Muscle layer of duodenum (tissue), 2 donors: ENCODE measurements around the gene TSHZ1.
"Not testable (repeated sequence)": the region's sequence is repeated elsewhere in the genome, so short reads cannot be mapped to it uniquely, and the experiment has no call there.

ENCODE experiments used
- H3K27ac ChIP-seq: one replicate; pipeline ENCODE4 v1.7.0; 2013; ENCODE audit warnings: mild to moderate bottlenecking, low read length
- H3K27me3 ChIP-seq: one replicate; pipeline ENCODE4 v1.7.0; 2013; ENCODE audit warnings: low read depth, mild to moderate bottlenecking, control low read depth, low read length
- H3K36me3 ChIP-seq, 2 donors: one replicate each; pipeline ENCODE4 v1.7.0; 2013; ENCODE audit warnings: low read length in 2 of 2, control low read depth in 1 of 2, mild to moderate bottlenecking in 1 of 2; ENCODE audit not compliant: insufficient read depth in 2 of 2, control insufficient read depth in 1 of 2
- H3K4me1 ChIP-seq, 2 donors: one replicate each; pipeline ENCODE4 v1.7.0; 2013; ENCODE audit warnings: low read length in 2 of 2, mild to moderate bottlenecking in 2 of 2, control low read depth in 1 of 2, moderate library complexity in 1 of 2; ENCODE audit not compliant: insufficient read depth in 2 of 2, control insufficient read depth in 1 of 2
- H3K4me3 ChIP-seq, 2 donors: one replicate each; pipeline ENCODE4 v1.7.0; 2013; ENCODE audit warnings: low read length in 2 of 2, low read depth in 1 of 2, mild to moderate bottlenecking in 1 of 2
- H3K9me3 ChIP-seq, 2 donors: one replicate each; pipeline ENCODE4 v1.7.0; 2013; ENCODE audit warnings: low read length in 2 of 2, control low read depth in 1 of 2, mild to moderate bottlenecking in 1 of 2; ENCODE audit not compliant: control insufficient read depth in 1 of 2
- donor health status: healthy.

Gene TSHZ1

GRCh38 chr18:75183973-75184493 lies 26.6 kb upstream of the TSHZ1 start:
- no peak overlapping the region for H3K4me3 ChIP-seq
- H3K4me1 ChIP-seq = no peaks in the 10 kb centered on the region
- no peaks in the 10 kb centered on the region for H3K27me3 ChIP-seq
- no peak overlapping the region for H3K27ac ChIP-seq
- no peaks in the 10 kb centered on the region for H3K36me3 ChIP-seq
- H3K9me3 ChIP-seq = no peaks in the 10 kb centered on the region

DNA sequence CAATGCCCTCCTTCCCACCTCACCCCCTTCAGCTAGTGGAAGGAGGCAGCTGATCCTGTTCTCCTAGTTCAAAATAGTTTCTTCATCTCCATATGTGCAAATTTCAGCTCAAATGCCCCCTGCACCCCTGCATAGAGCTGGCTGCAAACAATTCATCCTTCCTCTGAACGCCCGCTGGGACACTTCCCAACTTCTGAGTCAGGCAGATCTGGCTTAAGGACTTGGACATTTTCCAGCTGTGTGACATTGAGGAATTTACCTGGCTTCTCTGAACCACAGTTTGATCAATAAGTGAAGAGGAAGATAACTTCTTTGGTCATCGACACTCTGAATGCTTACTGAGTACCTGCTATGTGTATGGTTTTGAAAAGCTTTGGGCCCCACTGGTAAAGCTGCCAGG lies 25.1 kb upstream of the TSHZ1 start:
- Histone ChIP-seq H3K4me3 (no peak overlapping the region), H3K9me3 (no peaks in the 10 kb centered on the region), H3K27ac (no peak overlapping the region), H3K27me3 (no peaks in the 10 kb centered on the region), H3K4me1 (no peaks in the 10 kb centered on the region), H3K36me3 (peaks cover 0 to 3% of the 10 kb centered on the region in 2 donors)

DNA sequence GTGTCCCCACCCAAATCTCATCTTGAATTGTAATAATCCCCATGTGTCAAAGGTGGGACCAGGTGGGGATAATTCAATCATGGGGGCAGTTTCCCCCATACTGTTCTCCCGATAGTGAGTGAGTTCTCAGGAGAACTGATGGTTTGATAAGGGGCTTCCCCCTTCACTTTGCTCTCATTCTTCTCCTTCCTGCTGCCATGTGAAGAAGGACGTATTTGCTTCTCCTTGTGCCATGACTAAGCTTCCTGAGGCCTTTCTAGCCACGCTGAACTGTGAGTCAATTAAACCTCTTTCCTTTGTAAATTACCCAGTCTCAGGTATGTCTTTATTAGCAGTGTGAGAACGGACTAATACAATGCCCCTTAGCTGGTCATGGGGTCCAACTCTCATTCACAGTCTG lies 22.9 kb upstream of the TSHZ1 start:
- not testable (repeated sequence) for H3K27ac ChIP-seq, H3K27me3 ChIP-seq, H3K9me3 ChIP-seq, H3K4me3 ChIP-seq, H3K36me3 ChIP-seq, H3K4me1 ChIP-seq

DNA sequence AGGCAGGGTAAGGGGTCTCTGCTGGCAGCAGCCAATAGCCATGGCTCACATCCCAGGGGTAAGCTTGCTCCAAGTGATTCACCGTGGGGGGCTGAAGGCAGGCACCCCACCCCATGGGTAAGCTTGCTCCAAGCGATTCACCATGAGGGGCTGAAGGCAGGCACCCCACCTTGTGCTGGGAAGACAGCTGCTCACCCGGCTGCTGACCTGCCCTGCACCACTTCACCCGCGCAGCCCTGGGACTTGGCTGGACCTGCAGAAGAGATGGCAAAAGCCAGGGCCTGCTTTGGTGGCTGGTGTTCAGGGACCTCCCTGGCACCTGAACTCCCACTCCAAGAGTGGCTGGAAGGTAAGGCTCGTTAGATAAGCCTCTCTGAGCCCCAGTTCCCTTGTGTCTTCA lies 20.9 kb upstream of the TSHZ1 start:
- Histone ChIP-seq H3K36me3 (peaks cover 0 to 4% of the 10 kb centered on the region in 2 donors), H3K4me3 (no peak overlapping the region), H3K9me3 (no peaks in the 10 kb centered on the region), H3K27me3 (no peaks in the 10 kb centered on the region), H3K27ac (no peak overlapping the region), H3K4me1 (no peaks in the 10 kb centered on the region)

DNA sequence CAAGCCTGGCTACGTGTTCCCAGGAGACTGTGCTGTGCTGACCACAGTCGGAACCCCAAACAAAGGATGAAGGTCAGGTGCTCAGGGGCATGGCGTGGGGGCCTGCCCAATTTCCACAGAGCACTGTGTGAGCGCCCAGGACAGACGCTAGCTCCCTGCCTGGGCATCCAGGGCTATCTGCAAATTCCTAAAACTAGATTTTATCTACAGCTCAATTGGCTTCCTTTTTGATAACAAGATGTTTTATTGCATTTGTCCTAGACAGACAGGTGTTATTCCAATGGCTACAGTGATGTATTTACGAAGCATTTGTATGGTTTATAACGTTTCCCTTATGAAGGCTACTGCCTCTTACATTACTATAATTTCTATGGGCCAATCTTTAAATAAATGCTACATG lies 17.7 kb upstream of the TSHZ1 start:
- Histone ChIP-seq H3K4me1 (peaks cover 0 to 2% of the 10 kb centered on the region in 2 donors), H3K27me3 (no peaks in the 10 kb centered on the region), H3K9me3 (no peaks in the 10 kb centered on the region), H3K36me3 (peaks cover 0 to 4% of the 10 kb centered on the region in 2 donors), H3K4me3 (no peak overlapping the region), H3K27ac (no peak overlapping the region)

- H3K4me1 ChIP-seq = peaks cover 0 to 16% of the 10 kb centered on the region in 2 donors
These were observed 12.6 kb upstream of the TSHZ1 start for GRCh38 chr18:75198036-75198435.

DNA sequence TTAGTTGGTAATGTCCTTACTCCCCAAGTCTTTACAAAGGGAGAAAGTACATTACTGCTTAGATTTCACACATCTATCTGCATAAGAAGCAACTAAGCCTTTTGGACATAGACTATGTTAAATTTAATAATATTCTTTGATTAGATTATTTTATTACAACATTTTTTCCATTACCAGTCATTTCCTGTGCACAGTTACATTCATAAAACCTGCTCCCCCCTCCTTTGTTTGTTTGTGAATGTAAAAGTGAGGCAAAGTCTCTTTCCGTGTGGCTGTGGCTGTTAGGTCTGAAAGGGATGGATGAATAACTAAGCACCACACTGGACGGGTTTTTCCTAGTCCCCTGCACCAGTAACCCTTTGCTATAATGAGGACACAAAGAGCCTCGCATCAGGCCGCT lies 11.3 kb upstream of the TSHZ1 start:
- no peaks in the 10 kb centered on the region for H3K9me3 ChIP-seq
- no peak overlapping the region for H3K4me3 ChIP-seq
- no peaks in the 10 kb centered on the region for H3K27me3 ChIP-seq
- H3K27ac ChIP-seq = no peak overlapping the region
- H3K4me1 ChIP-seq = peaks cover 0 to 24% of the 10 kb centered on the region in 2 donors
- H3K36me3 ChIP-seq = peaks cover 7 to 12% of the 10 kb centered on the region in 2 donors

More at GRCh38 chr18:75198036-75198435, 12.6 kb upstream of the TSHZ1 start:
- Histone ChIP-seq H3K27ac (no peak overlapping the region), H3K4me3 (no peak overlapping the region), H3K9me3 (no peaks in the 10 kb centered on the region), H3K36me3 (peaks cover 7 to 12% of the 10 kb centered on the region in 2 donors), H3K27me3 (no peaks in the 10 kb centered on the region)

DNA sequence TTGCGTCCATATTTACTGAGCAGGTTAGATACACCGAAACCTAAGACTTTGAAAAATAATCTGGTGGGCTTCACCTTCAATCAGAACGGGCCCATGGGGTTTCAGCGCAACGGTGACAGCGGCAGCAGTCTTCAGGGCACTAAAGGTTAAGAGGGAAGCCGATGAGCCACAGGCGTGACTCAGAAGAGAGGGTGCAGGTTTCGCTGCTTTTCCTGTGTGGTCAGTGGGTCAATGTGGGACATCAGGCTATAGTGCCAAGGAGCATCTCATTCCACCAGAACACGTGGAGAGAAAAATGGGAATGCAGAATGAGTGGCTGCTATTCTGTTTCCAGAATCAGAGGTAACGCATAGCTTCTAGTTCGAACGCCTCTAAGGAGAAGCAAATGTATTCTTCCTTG lies 10.5 kb upstream of the TSHZ1 start:
- H3K27ac ChIP-seq = no peak overlapping the region
- peaks cover 0 to 25% of the 10 kb centered on the region in 2 donors for H3K4me1 ChIP-seq
- peaks cover 7 to 12% of the 10 kb centered on the region in 2 donors for H3K36me3 ChIP-seq
- H3K27me3 ChIP-seq = no peaks in the 10 kb centered on the region
- no peaks in the 10 kb centered on the region for H3K9me3 ChIP-seq
- H3K4me3 ChIP-seq = no peak overlapping the region

- Histone ChIP-seq H3K27me3 (no peaks in the 10 kb centered on the region), H3K27ac (no peak overlapping the region), H3K4me1 (peaks cover 0 to 25% of the 10 kb centered on the region in 2 donors), H3K36me3 (peaks cover 7 to 12% of the 10 kb centered on the region in 2 donors), H3K4me3 (no peak overlapping the region), H3K9me3 (no peaks in the 10 kb centered on the region)
These were observed 9.9 kb upstream of the TSHZ1 start for GRCh38 chr18:75200605-75201280.

DNA sequence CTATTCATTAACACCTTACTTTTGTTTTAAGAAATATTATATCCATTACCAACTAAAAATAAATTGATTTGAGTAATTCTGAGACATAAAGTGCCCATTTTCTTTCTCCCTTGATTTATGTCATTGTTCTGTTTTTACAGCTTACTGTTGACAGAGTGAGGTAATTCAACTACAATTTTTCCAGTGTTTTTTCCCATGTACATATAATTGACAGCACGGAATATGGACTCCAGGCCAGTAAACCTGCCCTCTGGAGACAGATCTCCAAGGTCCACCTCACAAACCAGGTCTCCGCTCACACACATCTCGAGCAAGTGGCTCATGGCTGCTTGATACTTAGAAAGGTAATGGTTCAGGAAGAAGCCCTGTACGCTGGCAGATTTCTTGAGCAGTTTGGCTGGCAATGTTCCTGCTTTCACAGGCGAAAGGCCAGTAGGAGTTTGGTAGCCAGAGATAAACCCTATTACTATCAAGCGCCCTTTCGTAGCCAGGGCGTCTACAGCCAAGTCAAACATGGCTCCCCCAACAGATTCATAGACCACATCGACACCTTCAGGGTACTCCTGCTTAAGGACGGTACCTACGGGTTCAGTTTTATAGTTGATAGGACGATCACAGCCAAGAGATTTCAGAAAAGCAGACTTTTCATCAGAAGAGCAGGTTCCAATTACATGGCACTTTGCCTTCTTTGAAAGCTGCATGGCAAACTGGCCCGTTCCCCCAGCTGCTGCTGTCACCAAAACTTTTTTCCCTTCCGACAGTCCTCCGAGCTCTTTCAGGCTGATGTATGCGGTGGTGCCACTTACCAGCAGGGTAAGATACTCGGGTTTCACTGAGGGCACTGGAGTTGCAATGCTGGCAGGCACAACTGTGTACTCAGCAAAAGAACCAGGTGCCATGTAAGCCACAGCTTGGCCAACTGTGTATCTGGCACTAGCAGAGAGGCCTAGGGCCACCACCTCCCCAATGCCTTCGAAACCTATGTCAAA lies 9.0 kb upstream of the TSHZ1 start:
- Histone ChIP-seq H3K4me1 (peaks cover 0 to 33% of the 10 kb centered on the region in 2 donors), H3K4me3 (no peak overlapping the region), H3K27ac (no peak overlapping the region), H3K9me3 (no peaks in the 10 kb centered on the region), H3K36me3 (peaks cover 7 to 12% of the 10 kb centered on the region in 2 donors), H3K27me3 (no peaks in the 10 kb centered on the region)

- Histone ChIP-seq H3K9me3 (no peaks in the 10 kb centered on the region), H3K4me3 (peak overlapping the region in 1 of 2 donors; percentile 29), H3K27me3 (no peaks in the 10 kb centered on the region), H3K27ac (peak overlapping the region; percentile 65), H3K36me3 (peaks cover 7 to 12% of the 10 kb centered on the region in 2 donors), H3K4me1 (peaks cover 8 to 37% of the 10 kb centered on the region in 2 donors)
These were observed 7.8 kb upstream of the TSHZ1 start for GRCh38 chr18:75202696-75203365.
